ENCODE results near the gene DNAJC16. TPM values are rescaled to one million over a fixed set of nuclear protein-coding genes. Genes with fewer than 3 reads are reported as not detected.

DNAJC16 gene
- total and polyA plus RNA-seq, 2 of the 13 experiments (the other 11 are each of a cell fraction or from before 2014, with no cell fraction given): 11.4 to 15.4 TPM

DNA sequence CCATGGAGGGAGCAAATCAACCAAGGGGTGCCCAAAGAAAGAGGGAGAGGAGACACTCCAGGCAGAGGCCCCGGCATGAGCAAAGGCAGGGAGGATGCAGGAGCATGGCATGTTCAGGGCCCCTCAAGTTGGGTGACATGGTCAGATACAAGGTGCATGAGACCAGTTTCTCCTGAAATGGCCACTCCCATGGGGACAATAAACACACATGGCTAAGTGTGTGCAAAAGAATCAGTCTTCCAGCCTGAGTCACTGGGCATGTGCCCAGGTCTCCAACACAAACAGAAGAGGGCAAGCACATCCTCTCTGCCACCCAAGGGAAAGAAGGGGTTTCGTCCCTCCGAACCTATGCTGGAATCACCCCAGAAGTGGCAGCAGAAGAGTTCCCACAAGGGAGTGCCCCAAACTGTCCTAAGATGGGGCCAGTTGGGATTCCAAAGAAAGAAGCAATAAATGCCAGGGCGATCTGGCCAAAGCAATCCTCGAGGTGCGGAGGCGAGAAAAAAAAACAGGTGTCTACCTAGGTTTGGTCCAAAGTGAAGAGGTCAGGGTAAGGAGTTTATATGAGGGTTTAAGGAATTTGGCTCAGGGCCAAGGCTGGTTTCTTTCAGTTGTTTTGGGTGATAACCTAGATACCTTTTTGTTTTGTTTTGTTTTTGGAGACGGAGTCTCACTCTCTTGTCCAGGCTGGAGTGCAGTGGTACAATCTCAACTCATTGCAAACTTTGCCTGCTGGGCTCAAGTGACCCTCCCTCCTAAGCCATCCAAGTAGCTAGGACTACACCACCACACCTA, 15.8 kb upstream of the DNAJC16 start (continued):
- TF ChIP-seq, protein P1, sequence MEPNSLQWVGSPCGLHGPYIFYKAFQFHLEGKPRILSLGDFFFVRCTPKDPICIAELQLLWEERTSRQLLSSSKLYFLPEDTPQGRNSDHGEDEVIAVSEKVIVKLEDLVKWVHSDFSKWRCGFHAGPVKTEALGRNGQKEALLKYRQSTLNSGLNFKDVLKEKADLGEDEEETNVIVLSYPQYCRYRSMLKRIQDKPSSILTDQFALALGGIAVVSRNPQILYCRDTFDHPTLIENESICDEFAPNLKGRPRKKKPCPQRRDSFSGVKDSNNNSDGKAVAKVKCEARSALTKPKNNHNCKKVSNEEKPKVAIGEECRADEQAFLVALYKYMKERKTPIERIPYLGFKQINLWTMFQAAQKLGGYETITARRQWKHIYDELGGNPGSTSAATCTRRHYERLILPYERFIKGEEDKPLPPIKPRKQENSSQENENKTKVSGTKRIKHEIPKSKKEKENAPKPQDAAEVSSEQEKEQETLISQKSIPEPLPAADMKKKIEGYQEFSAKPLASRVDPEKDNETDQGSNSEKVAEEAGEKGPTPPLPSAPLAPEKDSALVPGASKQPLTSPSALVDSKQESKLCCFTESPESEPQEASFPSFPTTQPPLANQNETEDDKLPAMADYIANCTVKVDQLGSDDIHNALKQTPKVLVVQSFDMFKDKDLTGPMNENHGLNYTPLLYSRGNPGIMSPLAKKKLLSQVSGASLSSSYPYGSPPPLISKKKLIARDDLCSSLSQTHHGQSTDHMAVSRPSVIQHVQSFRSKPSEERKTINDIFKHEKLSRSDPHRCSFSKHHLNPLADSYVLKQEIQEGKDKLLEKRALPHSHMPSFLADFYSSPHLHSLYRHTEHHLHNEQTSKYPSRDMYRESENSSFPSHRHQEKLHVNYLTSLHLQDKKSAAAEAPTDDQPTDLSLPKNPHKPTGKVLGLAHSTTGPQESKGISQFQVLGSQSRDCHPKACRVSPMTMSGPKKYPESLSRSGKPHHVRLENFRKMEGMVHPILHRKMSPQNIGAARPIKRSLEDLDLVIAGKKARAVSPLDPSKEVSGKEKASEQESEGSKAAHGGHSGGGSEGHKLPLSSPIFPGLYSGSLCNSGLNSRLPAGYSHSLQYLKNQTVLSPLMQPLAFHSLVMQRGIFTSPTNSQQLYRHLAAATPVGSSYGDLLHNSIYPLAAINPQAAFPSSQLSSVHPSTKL (CRISPR knock-in tag; IDR thresholded peaks at IDR 0.05): no peak
- TF ChIP-seq SMAD9 (CRISPR knock-in tag; IDR thresholded peaks at IDR 0.05): no peak
- no peak for TF ChIP-seq BRF2 (CRISPR knock-in tag; IDR thresholded peaks at IDR 0.05)
- no peak for TF ChIP-seq YY1 (IDR thresholded peaks at IDR 0.05; ENCODE audit: insufficient read depth, insufficient replicate concordance, low read depth, low read length)
- no peak for TF ChIP-seq CHCHD3 (CRISPR knock-in tag; IDR thresholded peaks at IDR 0.05)
- TF ChIP-seq MBNL3 (CRISPR knock-in tag; conservative IDR thresholded peaks at IDR 0.05): no peak
- TF ChIP-seq, protein P2, sequence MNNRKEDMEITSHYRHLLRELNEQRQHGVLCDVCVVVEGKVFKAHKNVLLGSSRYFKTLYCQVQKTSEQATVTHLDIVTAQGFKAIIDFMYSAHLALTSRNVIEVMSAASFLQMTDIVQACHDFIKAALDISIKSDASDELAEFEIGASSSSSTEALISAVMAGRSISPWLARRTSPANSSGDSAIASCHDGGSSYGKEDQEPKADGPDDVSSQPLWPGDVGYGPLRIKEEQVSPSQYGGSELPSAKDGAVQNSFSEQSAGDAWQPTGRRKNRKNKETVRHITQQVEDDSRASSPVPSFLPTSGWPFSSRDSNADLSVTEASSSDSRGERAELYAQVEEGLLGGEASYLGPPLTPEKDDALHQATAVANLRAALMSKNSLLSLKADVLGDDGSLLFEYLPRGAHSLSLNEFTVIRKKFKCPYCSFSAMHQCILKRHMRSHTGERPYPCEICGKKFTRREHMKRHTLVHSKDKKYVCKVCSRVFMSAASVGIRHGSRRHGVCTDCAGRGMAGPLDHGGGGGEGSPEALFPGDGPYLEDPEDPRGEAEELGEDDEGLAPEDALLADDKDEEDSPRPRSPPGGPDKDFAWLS (CRISPR knock-in tag; IDR thresholded peaks at IDR 0.05; ENCODE audit: borderline replicate concordance): no peak

All from HepG2 (cell line).